ENCODE measurements around the gene SLC38A10. TPM values are rescaled to one million over a fixed set of nuclear protein-coding genes. Genes with fewer than 3 reads are reported as not detected.

The SLC38A10 gene
- total and polyA plus RNA-seq, 2 of the 13 experiments (the other 11 are each of a cell fraction or from before 2014, with no cell fraction given) = 23.4 to 55.8 TPM

DNA sequence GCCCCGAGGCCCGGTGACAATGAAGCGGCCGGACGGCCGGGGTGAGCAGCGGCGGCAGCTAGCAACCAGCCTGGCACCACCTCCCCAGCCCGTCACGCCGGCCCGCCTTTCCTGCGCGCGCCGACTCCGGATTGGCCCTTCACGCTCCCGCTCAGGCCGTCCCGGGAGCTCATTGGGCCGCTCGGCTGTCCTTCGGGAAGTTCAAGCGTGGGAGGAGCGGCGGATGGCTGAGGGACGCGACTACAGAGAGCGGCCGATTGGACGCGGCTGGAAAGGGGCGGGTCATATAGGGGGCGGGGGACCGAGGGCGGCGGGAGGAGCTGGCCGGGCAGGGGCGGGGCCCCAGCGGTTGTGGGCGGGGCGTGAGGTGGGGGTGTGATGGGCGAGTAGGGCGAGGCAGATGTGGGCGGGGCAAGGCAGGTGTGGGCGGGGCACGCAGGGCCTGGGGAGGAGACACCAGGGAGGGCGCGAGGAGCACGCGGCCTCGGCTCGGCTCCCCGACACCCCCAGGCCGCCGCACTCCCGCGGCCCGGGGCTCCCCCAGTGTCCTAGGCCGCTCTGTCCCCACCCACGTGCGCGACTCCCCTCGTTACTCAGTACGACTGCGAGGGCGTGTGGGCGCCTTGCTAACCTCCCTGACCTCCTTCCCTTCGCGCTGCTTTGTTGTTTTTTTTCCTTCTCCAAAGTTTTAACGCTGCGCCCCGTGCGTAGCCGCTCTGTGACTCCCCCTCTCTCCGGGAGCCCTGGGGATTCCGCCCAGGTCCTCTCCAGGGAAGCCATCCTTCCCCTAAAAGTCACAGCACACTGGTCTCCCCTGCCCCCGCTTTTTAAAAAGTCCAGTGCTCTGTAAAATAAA lies 72.0 kb downstream of the SLC38A10 start, which contains the start of gene CEP131 (continued):
- TF ChIP-seq ZSCAN12 (CRISPR knock-in tag; IDR thresholded peaks at IDR 0.05) (no peak), ZMYM4 (CRISPR knock-in tag; IDR thresholded peaks at IDR 0.05) (peak; percentile 21; the same call in 1 of the 2 replicates), ZNF788 (CRISPR knock-in tag; IDR thresholded peaks at IDR 0.05; ENCODE audit: borderline replicate concordance) (peak; percentile 20), ZBTB49 (CRISPR knock-in tag; IDR thresholded peaks at IDR 0.05; ENCODE audit: borderline replicate concordance) (no peak), NFRKB (IDR thresholded peaks at IDR 0.05) (no peak), KLF15 (CRISPR knock-in tag; IDR thresholded peaks at IDR 0.05; ENCODE audit: borderline replicate concordance) (no peak), KIAA2018 (CRISPR knock-in tag; IDR thresholded peaks at IDR 0.05; ENCODE audit: borderline replicate concordance) (no peak), ARNT2 (CRISPR knock-in tag; IDR thresholded peaks at IDR 0.05; ENCODE audit: low read depth) (peak; percentile 95), ZNF678 (CRISPR knock-in tag; IDR thresholded peaks at IDR 0.05) (peak; percentile 71; the same call in 1 of the 2 replicates), ZSCAN25 (CRISPR knock-in tag; IDR thresholded peaks at IDR 0.05) (0 out of 2 replicates have a peak, but pooled peaks have one; percentile 14)
- TF ChIP-seq, protein P1, sequence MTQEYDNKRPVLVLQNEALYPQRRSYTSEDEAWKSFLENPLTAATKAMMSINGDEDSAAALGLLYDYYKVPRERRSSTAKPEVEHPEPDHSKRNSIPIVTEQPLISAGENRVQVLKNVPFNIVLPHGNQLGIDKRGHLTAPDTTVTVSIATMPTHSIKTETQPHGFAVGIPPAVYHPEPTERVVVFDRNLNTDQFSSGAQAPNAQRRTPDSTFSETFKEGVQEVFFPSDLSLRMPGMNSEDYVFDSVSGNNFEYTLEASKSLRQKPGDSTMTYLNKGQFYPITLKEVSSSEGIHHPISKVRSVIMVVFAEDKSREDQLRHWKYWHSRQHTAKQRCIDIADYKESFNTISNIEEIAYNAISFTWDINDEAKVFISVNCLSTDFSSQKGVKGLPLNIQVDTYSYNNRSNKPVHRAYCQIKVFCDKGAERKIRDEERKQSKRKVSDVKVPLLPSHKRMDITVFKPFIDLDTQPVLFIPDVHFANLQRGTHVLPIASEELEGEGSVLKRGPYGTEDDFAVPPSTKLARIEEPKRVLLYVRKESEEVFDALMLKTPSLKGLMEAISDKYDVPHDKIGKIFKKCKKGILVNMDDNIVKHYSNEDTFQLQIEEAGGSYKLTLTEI (CRISPR knock-in tag; conservative IDR thresholded peaks at IDR 0.05) = no peak

All from HepG2 (cell line).